Measurements from ENCODE around the gene KAT2A.

The KAT2A gene

DNA sequence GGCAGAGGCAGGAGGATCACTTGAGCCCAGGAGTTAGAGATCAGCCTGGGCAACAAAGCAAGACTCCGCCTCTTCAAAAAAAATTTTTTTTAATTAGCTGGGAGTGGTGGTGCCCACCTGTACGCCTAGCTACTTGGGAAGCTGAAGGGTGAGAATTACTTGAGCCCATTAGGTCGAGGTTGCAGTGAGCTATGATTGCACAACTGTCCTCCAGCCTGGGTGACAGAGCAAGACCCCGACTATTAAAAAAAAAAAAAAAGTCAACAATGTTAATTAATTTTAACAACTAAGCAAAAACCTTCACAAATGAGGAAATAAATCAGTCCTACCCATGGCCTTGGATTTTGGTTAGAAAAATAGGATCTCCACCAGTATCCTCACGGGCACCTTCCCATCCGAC lies 14.0 kb downstream of the KAT2A start:
- H3K27ac ChIP-seq (ENCODE audit: extremely low read depth, low read depth, low read length) = no peak overlapping the region
- H3K36me3 ChIP-seq (ENCODE audit: control insufficient read depth in 2 of 2, insufficient read depth in 1 of 2, low read length in 2 of 2) = no peaks in the 10 kb centered on the region
- POLR2A ChIA-PET = interaction anchor here (0.9 to 1.7 kb wide), 3 partner anchors 13 to 90 kb away, joined by 3 to 7 read pairs (median 4); partner anchors contain the start of genes DNAJC7 and KAT2A
- H3K4me3 ChIP-seq (ENCODE audit: low read depth, low read length) = no peak overlapping the region
- TF ChIP-seq ZEB2 (tag by site-specific recombination; IDR thresholded peaks at IDR 0.05) = 0 out of 2 replicates have a peak, but pooled peaks have one; percentile 5
- TF ChIP-seq ZNF654 (tag by site-specific recombination; IDR thresholded peaks at IDR 0.05; ENCODE audit: low read depth) = 0 out of 2 replicates have a peak, but pooled peaks have one; percentile 2
- no peak for TF ChIP-seq BCL11B (tag by site-specific recombination; IDR thresholded peaks at IDR 0.05; ENCODE audit: low read depth)
- CTCF ChIA-PET = interaction anchor here (0.9 to 17.1 kb wide), 6 partner anchors 12 to 145 kb away, joined by 3 to 260 read pairs (median 12); partner anchors contain the start of genes DNAJC7 and NKIRAS2
- H3K9me3 ChIP-seq (ENCODE audit: control insufficient read depth, insufficient read depth, low read depth, low read length) = no peaks in the 10 kb centered on the region
- peaks cover 4% of the 10 kb centered on the region; the same call in 1 of the 2 replicates for H3K4me1 ChIP-seq (ENCODE audit: control insufficient read depth, insufficient read depth, low read length)

- no peaks in the 10 kb centered on the region for H3K36me3 ChIP-seq (ENCODE audit: control insufficient read depth in 2 of 2, insufficient read depth in 1 of 2, low read length in 2 of 2)
- TF ChIP-seq PRDM1 (tag by site-specific recombination; IDR thresholded peaks at IDR 0.05) (peak; percentile 95), ZBTB1 (tag by site-specific recombination; IDR thresholded peaks at IDR 0.05) (no peak), ZNF366 (tag by site-specific recombination; conservative IDR thresholded peaks at IDR 0.05) (peak; percentile 49; the same call in 1 of the 2 replicates)
- peaks cover 4% of the 10 kb centered on the region; the same call in 1 of the 2 replicates for H3K4me1 ChIP-seq (ENCODE audit: control insufficient read depth, insufficient read depth, low read length)
- no peak overlapping the region for H3K27ac ChIP-seq (ENCODE audit: extremely low read depth, low read depth, low read length)
- H3K4me3 ChIP-seq (ENCODE audit: low read depth, low read length) = no peak overlapping the region
- no peaks in the 10 kb centered on the region for H3K9me3 ChIP-seq (ENCODE audit: control insufficient read depth, insufficient read depth, low read depth, low read length)
- CTCF ChIA-PET = interaction anchor here (0.7 to 12.3 kb wide), 5 partner anchors 13 to 646 kb away, joined by 3 to 132 read pairs (median 4); no protein-coding TSS in a partner anchor
- POLR2A ChIA-PET = interaction anchor here (0.5 kb wide), 1 partner anchor 143 kb away, joined by 3 read pairs; no protein-coding TSS in a partner anchor
Observed at GRCh38 chr17:42106009-42106408, 15.2 kb downstream of the KAT2A start.

DNA sequence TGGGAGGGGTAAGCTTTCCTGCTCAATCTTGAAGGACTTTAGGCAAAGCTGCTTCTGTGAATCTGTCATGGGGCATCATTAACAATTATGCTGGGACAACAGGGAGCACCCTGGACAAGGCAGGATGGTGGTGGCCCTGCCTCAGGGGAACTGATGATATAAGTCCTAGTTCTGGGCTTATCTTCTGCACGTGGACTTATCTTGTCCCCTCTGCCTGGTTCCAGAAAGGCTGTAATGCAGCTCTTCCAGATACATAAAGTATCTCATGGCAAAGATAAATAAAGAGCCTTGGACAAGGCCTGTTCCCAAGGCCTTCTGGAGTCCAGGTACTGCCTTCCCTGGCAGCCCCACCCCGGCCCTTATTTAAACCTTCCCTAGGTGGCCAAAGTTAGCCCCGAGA lies 16.9 kb downstream of the KAT2A start:
- Histone ChIP-seq H3K27ac (ENCODE audit: extremely low read depth, low read depth, low read length) (no peak overlapping the region), H3K36me3 (ENCODE audit: control insufficient read depth in 2 of 2, insufficient read depth in 1 of 2, low read length in 2 of 2) (no peaks in the 10 kb centered on the region), H3K4me1 (ENCODE audit: control insufficient read depth, insufficient read depth, low read length) (peaks cover 4% of the 10 kb centered on the region; the same call in 1 of the 2 replicates), H3K9me3 (ENCODE audit: control insufficient read depth, insufficient read depth, low read depth, low read length) (no peaks in the 10 kb centered on the region), H3K4me3 (ENCODE audit: low read depth, low read length) (no peak overlapping the region)
- TF ChIP-seq ZNF529 (tag by site-specific recombination; IDR thresholded peaks at IDR 0.05; ENCODE audit: insufficient replicate concordance) (no peak), ZNF621 (tag by site-specific recombination; IDR thresholded peaks at IDR 0.05) (no peak)
- ChIA-PET CTCF (interaction anchor here (0.7 to 12.3 kb wide), 10 partner anchors 9 to 143 kb away, joined by 3 to 132 read pairs (median 4); partner anchors contain the start of genes DNAJC7 and NKIRAS2), POLR2A (no interaction called here)

DNA sequence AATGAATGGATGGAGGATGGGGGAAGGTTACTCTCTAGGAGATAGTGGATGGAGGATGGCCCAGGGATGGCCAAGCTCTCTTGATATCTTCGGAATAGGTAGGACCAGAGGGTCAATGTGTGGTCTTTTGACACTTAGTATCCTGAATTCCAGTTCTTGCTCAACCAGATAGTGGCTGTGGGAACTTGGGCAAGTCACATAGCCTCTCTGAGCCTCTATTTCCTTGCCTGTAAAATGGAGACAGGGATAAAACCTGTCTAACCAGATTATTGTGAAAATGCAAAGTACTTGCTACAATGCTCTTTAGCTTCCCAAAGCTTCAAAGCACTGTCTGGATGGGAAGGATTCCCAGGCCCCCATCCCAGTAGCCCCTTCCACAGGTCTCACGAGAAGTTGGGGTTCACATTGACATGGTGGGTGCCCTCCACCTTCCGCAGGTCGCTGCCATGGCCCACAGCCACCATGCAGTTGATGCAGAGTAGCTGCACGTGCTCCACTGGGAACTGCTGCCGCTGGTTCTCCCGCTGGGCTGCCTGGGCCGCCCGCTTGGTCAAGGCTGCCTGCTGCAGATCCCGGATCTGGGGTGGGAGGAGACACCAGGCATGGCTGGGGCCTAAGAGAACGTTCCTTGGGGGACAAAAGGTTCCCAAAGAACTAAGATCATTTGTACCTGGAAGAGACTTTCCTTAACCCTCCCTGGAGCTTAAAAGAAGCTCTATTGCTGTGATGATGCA lies 17.8 kb downstream of the KAT2A start:
- POLR2A ChIA-PET = interaction anchor here (1.2 kb wide), 1 partner anchor 9 kb away, joined by 4 read pairs; the partner anchor contains the start of gene DHX58
- peaks cover 4% of the 10 kb centered on the region; the same call in 1 of the 2 replicates for H3K4me1 ChIP-seq (ENCODE audit: control insufficient read depth, insufficient read depth, low read length)
- CTCF ChIA-PET = interaction anchor here (0.6 to 12.3 kb wide), 12 partner anchors 10 to 142 kb away, joined by 3 to 132 read pairs (median 4); partner anchors contain the start of genes DNAJC7 and NKIRAS2

GRCh38 chr17:42101513-42102292 lies 19.5 kb downstream of the KAT2A start:
- Histone ChIP-seq H3K27ac (ENCODE audit: extremely low read depth, low read depth, low read length) (no peak overlapping the region), H3K4me3 (ENCODE audit: low read depth, low read length) (no peak overlapping the region), H3K4me1 (ENCODE audit: control insufficient read depth, insufficient read depth, low read length) (no peaks in the 10 kb centered on the region; the same call in 1 of the 2 replicates), H3K36me3 (ENCODE audit: control insufficient read depth in 2 of 2, insufficient read depth in 1 of 2, low read length in 2 of 2) (no peaks in the 10 kb centered on the region), H3K9me3 (ENCODE audit: control insufficient read depth, insufficient read depth, low read depth, low read length) (no peaks in the 10 kb centered on the region)
- POLR2A ChIA-PET = interaction anchor here (0.5 to 1.1 kb wide), 4 partner anchors 34 to 85 kb away, joined by 4 to 7 read pairs (median 4); no protein-coding TSS in a partner anchor
- CTCF ChIA-PET = interaction anchor here (0.6 to 12.3 kb wide), 40 partner anchors 10 to 836 kb away, joined by 3 to 132 read pairs (median 4); partner anchors contain the start of genes DHX58, DNAJC7 and NKIRAS2
- no peak for TF ChIP-seq ZSCAN18 (tag by site-specific recombination; IDR thresholded peaks at IDR 0.05)
- TF ChIP-seq, protein P1, sequence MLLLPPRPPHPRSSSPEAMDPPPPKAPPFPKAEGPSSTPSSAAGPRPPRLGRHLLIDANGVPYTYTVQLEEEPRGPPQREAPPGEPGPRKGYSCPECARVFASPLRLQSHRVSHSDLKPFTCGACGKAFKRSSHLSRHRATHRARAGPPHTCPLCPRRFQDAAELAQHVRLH (tag by site-specific recombination; IDR thresholded peaks at IDR 0.05) = peak; percentile 74; the same call in 1 of the 2 replicates
- TF ChIP-seq, protein P2, sequence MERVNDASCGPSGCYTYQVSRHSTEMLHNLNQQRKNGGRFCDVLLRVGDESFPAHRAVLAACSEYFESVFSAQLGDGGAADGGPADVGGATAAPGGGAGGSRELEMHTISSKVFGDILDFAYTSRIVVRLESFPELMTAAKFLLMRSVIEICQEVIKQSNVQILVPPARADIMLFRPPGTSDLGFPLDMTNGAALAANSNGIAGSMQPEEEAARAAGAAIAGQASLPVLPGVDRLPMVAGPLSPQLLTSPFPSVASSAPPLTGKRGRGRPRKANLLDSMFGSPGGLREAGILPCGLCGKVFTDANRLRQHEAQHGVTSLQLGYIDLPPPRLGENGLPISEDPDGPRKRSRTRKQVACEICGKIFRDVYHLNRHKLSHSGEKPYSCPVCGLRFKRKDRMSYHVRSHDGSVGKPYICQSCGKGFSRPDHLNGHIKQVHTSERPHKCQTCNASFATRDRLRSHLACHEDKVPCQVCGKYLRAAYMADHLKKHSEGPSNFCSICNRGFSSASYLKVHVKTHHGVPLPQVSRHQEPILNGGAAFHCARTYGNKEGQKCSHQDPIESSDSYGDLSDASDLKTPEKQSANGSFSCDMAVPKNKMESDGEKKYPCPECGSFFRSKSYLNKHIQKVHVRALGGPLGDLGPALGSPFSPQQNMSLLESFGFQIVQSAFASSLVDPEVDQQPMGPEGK (tag by site-specific recombination; IDR thresholded peaks at IDR 0.05) = peak; percentile 36; the same call in 1 of the 2 replicates
- TF ChIP-seq, protein P3, sequence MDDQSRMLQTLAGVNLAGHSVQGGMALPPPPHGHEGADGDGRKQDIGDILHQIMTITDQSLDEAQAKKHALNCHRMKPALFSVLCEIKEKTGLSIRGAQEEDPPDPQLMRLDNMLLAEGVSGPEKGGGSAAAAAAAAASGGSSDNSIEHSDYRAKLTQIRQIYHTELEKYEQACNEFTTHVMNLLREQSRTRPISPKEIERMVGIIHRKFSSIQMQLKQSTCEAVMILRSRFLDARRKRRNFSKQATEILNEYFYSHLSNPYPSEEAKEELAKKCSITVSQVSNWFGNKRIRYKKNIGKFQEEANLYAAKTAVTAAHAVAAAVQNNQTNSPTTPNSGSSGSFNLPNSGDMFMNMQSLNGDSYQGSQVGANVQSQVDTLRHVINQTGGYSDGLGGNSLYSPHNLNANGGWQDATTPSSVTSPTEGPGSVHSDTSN (CRISPR knock-in tag; IDR thresholded peaks at IDR 0.05) = no peak

More for the DNA sequence above, 17.8 kb downstream of the KAT2A start:
- Histone ChIP-seq H3K27ac (ENCODE audit: extremely low read depth, low read depth, low read length) (no peak overlapping the region), H3K4me3 (ENCODE audit: low read depth, low read length) (no peak overlapping the region), H3K9me3 (ENCODE audit: control insufficient read depth, insufficient read depth, low read depth, low read length) (no peaks in the 10 kb centered on the region), H3K36me3 (ENCODE audit: control insufficient read depth in 2 of 2, insufficient read depth in 1 of 2, low read length in 2 of 2) (no peaks in the 10 kb centered on the region)
- TF ChIP-seq ZNF747 (tag by site-specific recombination; IDR thresholded peaks at IDR 0.05) (no peak), ZNF24 (tag by site-specific recombination; IDR thresholded peaks at IDR 0.05) (no peak), KLF8 (tag by site-specific recombination; IDR thresholded peaks at IDR 0.05) (no peak)
